Parathyroid adenoma (tissue), 2 donors: ENCODE measurements around the gene MLPH.
A peak's percentile ranks its signal among the peaks of the same experiment; 100 is the strongest.

Experiments
- H2AFZ ChIP-seq: fragments of 300-600 bp; sonication (generic); one replicate; pipeline ENCODE4 v1.7.0; 2017; ENCODE audit warnings: antibody characterized with exemption, mild to moderate bottlenecking
- H3K27ac ChIP-seq: fragments of 300-600 bp; sonication (generic); one replicate; pipeline ENCODE4 v1.7.0; 2017
- H3K27me3 ChIP-seq: fragments of 300-600 bp; sonication (generic); one replicate; pipeline ENCODE4 v1.7.0; 2017; ENCODE audit warnings: low read length; ENCODE audit not compliant: control insufficient read depth, insufficient read depth
- H3K36me3 ChIP-seq: fragments of 300-600 bp; sonication (generic); one replicate; pipeline ENCODE4 v1.7.0; 2017; ENCODE audit warnings: low read length; ENCODE audit not compliant: control insufficient read depth, insufficient read depth
- H3K4me1 ChIP-seq: fragments of 300-600 bp; sonication (generic); one replicate; pipeline ENCODE4 v1.7.0; 2017; ENCODE audit warnings: control low read depth
- H3K4me2 ChIP-seq: fragments of 300-600 bp; sonication (generic); one replicate; pipeline ENCODE4 v1.7.0; 2017; ENCODE audit warnings: low read length
- H3K4me3 ChIP-seq: fragments of 300-600 bp; sonication (generic); one replicate; pipeline ENCODE4 v1.7.0; 2017; ENCODE audit warnings: low read depth, low read length
- H3K79me2 ChIP-seq: fragments of 300-600 bp; sonication (generic); one replicate; pipeline ENCODE4 v1.7.0; 2017; ENCODE audit warnings: control low read depth
- H3K9ac ChIP-seq: fragments of 300-600 bp; sonication (generic); one replicate; pipeline ENCODE4 v1.7.0; 2017; ENCODE audit warnings: mild to moderate bottlenecking
- H3K9me3 ChIP-seq: fragments of 300-600 bp; sonication (generic); one replicate; pipeline ENCODE4 v1.7.0; 2017; ENCODE audit warnings: low read length; ENCODE audit not compliant: control insufficient read depth
- TF ChIP-seq, protein P1 (sequence below): fragments of 300-600 bp; sonication (generic); IDR thresholded peaks from one replicate; pipeline ENCODE4 v1.7.0; 2017; ENCODE audit warnings: antibody characterized with exemption, mild to moderate bottlenecking
- donor health status: primary hyperparathyroidism.

The MLPH gene

GRCh38 chr2:237472909-237473877 is 13.9 kb upstream of the MLPH start:
- H3K9ac ChIP-seq = no peak overlapping the region
- H3K27ac ChIP-seq = no peak overlapping the region
- H3K27me3 ChIP-seq = no peaks in the 10 kb centered on the region
- no peak overlapping the region for H3K4me3 ChIP-seq
- H3K4me1 ChIP-seq = peaks cover 8% of the 10 kb centered on the region
- no peak overlapping the region for H3K4me2 ChIP-seq
- no peaks in the 10 kb centered on the region for H3K9me3 ChIP-seq
- TF ChIP-seq, protein P1, sequence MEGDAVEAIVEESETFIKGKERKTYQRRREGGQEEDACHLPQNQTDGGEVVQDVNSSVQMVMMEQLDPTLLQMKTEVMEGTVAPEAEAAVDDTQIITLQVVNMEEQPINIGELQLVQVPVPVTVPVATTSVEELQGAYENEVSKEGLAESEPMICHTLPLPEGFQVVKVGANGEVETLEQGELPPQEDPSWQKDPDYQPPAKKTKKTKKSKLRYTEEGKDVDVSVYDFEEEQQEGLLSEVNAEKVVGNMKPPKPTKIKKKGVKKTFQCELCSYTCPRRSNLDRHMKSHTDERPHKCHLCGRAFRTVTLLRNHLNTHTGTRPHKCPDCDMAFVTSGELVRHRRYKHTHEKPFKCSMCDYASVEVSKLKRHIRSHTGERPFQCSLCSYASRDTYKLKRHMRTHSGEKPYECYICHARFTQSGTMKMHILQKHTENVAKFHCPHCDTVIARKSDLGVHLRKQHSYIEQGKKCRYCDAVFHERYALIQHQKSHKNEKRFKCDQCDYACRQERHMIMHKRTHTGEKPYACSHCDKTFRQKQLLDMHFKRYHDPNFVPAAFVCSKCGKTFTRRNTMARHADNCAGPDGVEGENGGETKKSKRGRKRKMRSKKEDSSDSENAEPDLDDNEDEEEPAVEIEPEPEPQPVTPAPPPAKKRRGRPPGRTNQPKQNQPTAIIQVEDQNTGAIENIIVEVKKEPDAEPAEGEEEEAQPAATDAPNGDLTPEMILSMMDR = no peak
- H2AFZ ChIP-seq = no peak overlapping the region
- H3K36me3 ChIP-seq = no peaks in the 10 kb centered on the region
- H3K79me2 ChIP-seq = no peaks in the 10 kb centered on the region

DNA sequence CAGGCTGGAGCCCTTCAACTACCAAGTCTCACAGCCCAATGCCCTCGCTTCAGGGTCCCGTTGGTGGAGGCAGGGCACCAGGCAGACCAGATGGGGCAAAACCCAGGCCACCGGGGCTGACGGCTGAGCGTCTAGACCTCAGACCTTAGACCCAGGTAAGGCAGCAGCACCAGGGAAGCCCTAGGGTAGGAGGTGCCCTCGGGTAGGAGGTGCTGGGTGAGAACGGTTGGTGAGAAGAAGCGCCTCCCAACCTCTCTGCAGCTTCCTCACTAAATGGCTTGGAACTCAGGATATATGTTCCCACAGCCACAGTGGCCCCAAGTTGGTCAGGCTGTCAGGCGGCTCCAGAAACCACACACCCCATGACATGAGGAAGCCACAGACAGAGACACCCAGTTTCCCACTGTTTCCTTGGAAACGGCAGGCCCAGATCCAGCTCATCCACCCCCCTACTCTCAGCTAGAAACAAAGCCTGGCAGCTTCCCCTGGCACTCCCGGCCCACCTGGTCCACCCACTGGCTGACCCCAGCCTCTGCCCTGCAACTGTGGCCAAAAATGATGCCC is 13.1 kb upstream of the MLPH start:
- no peak overlapping the region for H3K27ac ChIP-seq

GRCh38 chr2:237474442-237474911 is 12.6 kb upstream of the MLPH start:
- Histone ChIP-seq H3K9me3 (no peaks in the 10 kb centered on the region), H3K9ac (no peak overlapping the region), H3K4me3 (peak overlapping the region; percentile 73), H3K27me3 (no peaks in the 10 kb centered on the region), H2AFZ (peak overlapping the region; percentile 99), H3K4me2 (peak overlapping the region; percentile 84), H3K79me2 (no peaks in the 10 kb centered on the region), H3K27ac (peak overlapping the region; percentile 57), H3K36me3 (no peaks in the 10 kb centered on the region), H3K4me1 (peaks cover 8% of the 10 kb centered on the region)
- TF ChIP-seq, protein P1 = no peak

More for the DNA sequence above, 13.1 kb upstream of the MLPH start:
- Histone ChIP-seq H2AFZ (peak overlapping the region; percentile 99), H3K36me3 (no peaks in the 10 kb centered on the region), H3K4me3 (no peak overlapping the region), H3K27me3 (no peaks in the 10 kb centered on the region), H3K9ac (no peak overlapping the region), H3K79me2 (no peaks in the 10 kb centered on the region), H3K4me1 (peaks cover 8% of the 10 kb centered on the region), H3K9me3 (no peaks in the 10 kb centered on the region), H3K4me2 (no peak overlapping the region)
- TF ChIP-seq, protein P1 = no peak

GRCh38 chr2:237474931-237475703 is 11.9 kb upstream of the MLPH start:
- Histone ChIP-seq H2AFZ (peak overlapping the region; percentile 99), H3K36me3 (no peaks in the 10 kb centered on the region), H3K27me3 (no peaks in the 10 kb centered on the region), H3K9ac (peak overlapping the region; percentile 92), H3K4me3 (peak overlapping the region; percentile 73), H3K4me2 (peak overlapping the region; percentile 84), H3K79me2 (no peaks in the 10 kb centered on the region), H3K4me1 (peaks cover 8% of the 10 kb centered on the region), H3K9me3 (no peaks in the 10 kb centered on the region), H3K27ac (peak overlapping the region; percentile 57)
- TF ChIP-seq, protein P1 = peak; percentile 91
